IMR-90 (cell line): ENCODE data around the gene CFAP126. TPM values are rescaled to one million over a fixed set of nuclear protein-coding genes. Genes with fewer than 3 reads are reported as not detected.

Experiments used
- ATAC-seq: fragments of 200-7000 bp; cut with Tn5 transposase; 2 replicates; pipeline ENCODE4 v1.9.1; 2020; ENCODE audit warnings: low read depth, mild to moderate bottlenecking, moderate library complexity
- BruUV-seq: library from RNA; stranded (reverse); fragments of 400-500 nt; replicated peaks from 2 replicates; lab custom pipeline; 2021; lab: Mats Ljungman, UMichigan
- CTCF ChIA-PET: fragments of 300-600 bp; formaldehyde crosslinking; extraction: SDS; loops from one replicate; lab custom pipeline; 2021; ENCODE audit warnings: antibody characterized with exemption; lab: Yijun Ruan, JAX
- POLR2A ChIA-PET: fragments of 300-600 bp; sonication (Branson Sonifier 250); formaldehyde crosslinking; loops from one replicate; lab custom pipeline; 2022; ENCODE audit warnings: antibody characterized with exemption; ENCODE audit not compliant: unreplicated experiment; lab: Charles Lee
- DNase-seq: peaks from one replicate; pipeline ENCODE4 v3.0.0; 2013
- H2AFZ ChIP-seq: replicated peaks from 2 replicates; pipeline ENCODE3; 2013; ENCODE audit warnings: low read length, mild to moderate bottlenecking; ENCODE audit not compliant: poor library complexity
- H2AK5ac ChIP-seq: 2 replicates; pipeline ENCODE4 v1.6.1; 2013; ENCODE audit warnings: low read depth, low read length, inconsistent platforms
- H2AK9ac ChIP-seq: replicated peaks from 2 replicates; pipeline ENCODE3; 2013; ENCODE audit warnings: mild to moderate bottlenecking, low read depth, low read length, moderate library complexity; ENCODE audit not compliant: poor library complexity
- H2BK120ac ChIP-seq: 2 replicates; pipeline ENCODE4 v1.6.1; 2013; ENCODE audit warnings: low read depth, low read length, inconsistent platforms
- H2BK15ac ChIP-seq: 3 replicates; pipeline ENCODE4 v1.6.1; 2013; ENCODE audit warnings: low read depth, low read length, inconsistent platforms
- H2BK20ac ChIP-seq: 2 replicates; pipeline ENCODE4 v1.6.1; 2013; ENCODE audit warnings: low read depth, mild to moderate bottlenecking, inconsistent platforms, low read length, moderate library complexity
- H2BK5ac ChIP-seq: 2 replicates; pipeline ENCODE4 v1.6.1; 2013; ENCODE audit warnings: mild to moderate bottlenecking, low read depth, low read length, inconsistent platforms; ENCODE audit not compliant: poor library complexity, severe bottlenecking
- H3K14ac ChIP-seq: replicated peaks from 2 replicates; pipeline ENCODE4 v1.6.1; 2013; ENCODE audit warnings: low read depth, low read length, inconsistent platforms
- H3K18ac ChIP-seq: 2 replicates; pipeline ENCODE4 v1.6.1; 2013; ENCODE audit warnings: low read depth, low read length, control low read depth
- H3K23ac ChIP-seq: 2 replicates; pipeline ENCODE4 v1.6.1; 2013; ENCODE audit warnings: low read depth, low read length, inconsistent platforms
- H3K27ac ChIP-seq: 2 replicates; pipeline ENCODE4 v1.5.1; 2013; ENCODE audit warnings: mild to moderate bottlenecking, control low read depth, low read length; ENCODE audit not compliant: insufficient read depth
- H3K27me3 ChIP-seq: 2 replicates; pipeline ENCODE4 v1.6.1; 2013; ENCODE audit warnings: low read length; ENCODE audit not compliant: control insufficient read depth, insufficient read depth
- H3K36me3 ChIP-seq: 2 replicates; pipeline ENCODE4 v1.6.1; 2013; ENCODE audit warnings: low read length, mixed read lengths; ENCODE audit not compliant: control insufficient read depth, insufficient read depth
- H3K4ac ChIP-seq: 2 replicates; pipeline ENCODE4 v1.6.1; 2013; ENCODE audit warnings: low read depth, low read length, inconsistent platforms
- H3K4me1 ChIP-seq: 2 replicates; pipeline ENCODE4 v1.6.1; 2013; ENCODE audit warnings: low read length, mixed read lengths; ENCODE audit not compliant: control insufficient read depth, insufficient read depth
- H3K4me2 ChIP-seq: 2 replicates; pipeline ENCODE4 v1.6.1; 2013; ENCODE audit warnings: low read depth, mild to moderate bottlenecking, control low read depth, low read length, moderate library complexity
- H3K4me3 ChIP-seq: 2 replicates; pipeline ENCODE4 v1.5.1; 2013; ENCODE audit warnings: low read depth, mild to moderate bottlenecking, control low read depth, low read length, moderate library complexity; ENCODE audit not compliant: insufficient read depth
- H3K56ac ChIP-seq: 2 replicates; pipeline ENCODE4 v1.6.1; 2013; ENCODE audit warnings: low read length, inconsistent platforms; ENCODE audit not compliant: insufficient read depth; ENCODE audit errors: extremely low read depth
- H3K79me1 ChIP-seq, 2 experiments: 2 replicates each; pipeline ENCODE4 v1.6.1; 2013; ENCODE audit warnings: low read length in 2 of 2, inconsistent platforms in 1 of 2, low read depth in 1 of 2
- H3K9ac ChIP-seq: 2 replicates; pipeline ENCODE4 v1.6.1; 2013; ENCODE audit warnings: low read depth, low read length, control low read depth
- H3K9me1 ChIP-seq: 2 replicates; pipeline ENCODE4 v1.6.1; 2013; ENCODE audit warnings: low read length, inconsistent platforms; ENCODE audit not compliant: insufficient read depth
- H3K9me3 ChIP-seq: 2 replicates; pipeline ENCODE4 v1.6.1; 2013; ENCODE audit warnings: low read length; ENCODE audit not compliant: control insufficient read depth, insufficient read depth
- H4K20me1 ChIP-seq: 2 replicates; pipeline ENCODE4 v1.6.1; 2013; ENCODE audit warnings: low read length, inconsistent platforms; ENCODE audit not compliant: insufficient read depth
- H4K5ac ChIP-seq: 2 replicates; pipeline ENCODE4 v1.6.1; 2013; ENCODE audit warnings: mild to moderate bottlenecking, low read depth, low read length, control low read depth
- H4K8ac ChIP-seq, 2 experiments: 2 replicates each; pipeline ENCODE4 v1.6.1; 2013; ENCODE audit warnings: low read depth in 2 of 2, low read length in 2 of 2, control low read depth in 1 of 2, inconsistent platforms in 1 of 2
- H4K91ac ChIP-seq: 2 replicates; pipeline ENCODE4 v1.6.1; 2013; ENCODE audit warnings: low read depth, low read length, inconsistent platforms; ENCODE audit not compliant: insufficient read depth
- BHLHE40 ChIP-seq: fragments of 150-350 bp; IDR thresholded peaks from 2 replicates; pipeline ENCODE4 v1.6.1; 2016; ENCODE audit warnings: mild to moderate bottlenecking, low read depth, low read length
- CEBPB ChIP-seq: IDR thresholded peaks from 2 replicates; pipeline ENCODE4 v1.6.1; 2012; ENCODE audit warnings: low read depth, low read length, improper control_type of control experiment
- CHD1 ChIP-seq: IDR thresholded peaks from 2 replicates; pipeline ENCODE4 v1.6.1; 2012; ENCODE audit warnings: low read depth, low read length, improper control_type of control experiment
- FOS ChIP-seq: fragments of 150-350 bp; IDR thresholded peaks from 2 replicates; pipeline ENCODE4 v1.6.1; 2016; ENCODE audit warnings: low read depth, low read length
- MAZ ChIP-seq: IDR thresholded peaks from 2 replicates; pipeline ENCODE4 v1.6.1; 2012; ENCODE audit warnings: low read depth, mild to moderate bottlenecking, low read length, improper control_type of control experiment, moderate library complexity, borderline replicate concordance
- MXI1 ChIP-seq: IDR thresholded peaks from 2 replicates; pipeline ENCODE4 v1.6.1; 2012; ENCODE audit warnings: low read depth, mild to moderate bottlenecking, low read length, moderate library complexity, borderline replicate concordance
- RCOR1 ChIP-seq: IDR thresholded peaks from 2 replicates; pipeline ENCODE4 v1.6.1; 2012; ENCODE audit warnings: mild to moderate bottlenecking, low read length, improper control_type of control experiment; ENCODE audit not compliant: insufficient replicate concordance
- RFX5 ChIP-seq: IDR thresholded peaks from 2 replicates; pipeline ENCODE4 v1.8.0; 2012; ENCODE audit warnings: low read depth, mild to moderate bottlenecking, low read length, moderate library complexity
- SMC3 ChIP-seq: fragments of 150-350 bp; IDR thresholded peaks from 2 replicates; pipeline ENCODE4 v1.6.1; 2016; ENCODE audit warnings: low read depth, mild to moderate bottlenecking, antibody characterized with exemption, low read length, moderate library complexity
- WGBS, 2 experiments: methylation state at CpG; one replicate each; pipeline versions ENCODE4 v1.1.5 to v1.1.7; 2013; ENCODE audit warnings: missing lambda C conversion rate in 2 of 2; ENCODE audit not compliant: insufficient read length in 1 of 2; ENCODE audit errors: extremely low coverage in 2 of 2; 5-methylcytosine and 5-hydroxymethylcytosine counted together
- dilution Hi-C: fragments of 300-500 bp; cut with HindIII; formaldehyde crosslinking; loops from one replicate; pipeline ENCODE4 v1.14.3; 2018; ENCODE audit warnings: low sequenced_read_pairs; ENCODE audit not compliant: unreplicated experiment
- in situ Hi-C: fragments of 300-500 bp; cut with MboI; formaldehyde crosslinking; loops from 3 replicates; pipeline ENCODE4 v1.14.3; 2019; ENCODE audit warnings: low sequenced_read_pairs, inconsistent platforms, mixed read lengths
- intact Hi-C: fragments of 100-400 bp; cut with micrococcal nuclease; formaldehyde crosslinking; loops from 2 replicates; pipeline ENCODE4 v1.10.0; 2022
- polyA plus RNA-seq, 3 experiments: library from polyadenylated mRNA; depleted of rRNA; stranded (reverse); fragments of >200 nt; gene quantifications; 2 replicates each; pipeline ENCODE4 v1.2.3, GENCODE V29; 2012; ENCODE audit warnings: low replicate concordance in 1 of 3
- total RNA-seq: library from RNA; depleted of rRNA; stranded (reverse); fragments of >200 nt; gene quantifications from 2 replicates; pipeline ENCODE4 v1.2.3, GENCODE V29; 2012
- TF ChIP-seq, protein P1 (sequence below): fragments of 150-350 bp; IDR thresholded peaks from 2 replicates; pipeline ENCODE4 v1.6.1; 2017; ENCODE audit warnings: mild to moderate bottlenecking, antibody characterized with exemption, low read length, low read depth

Gene CFAP126
- total and polyA plus RNA-seq, 2 of the 4 experiments (the other 2 are of a cell fraction) = not detected

DNA sequence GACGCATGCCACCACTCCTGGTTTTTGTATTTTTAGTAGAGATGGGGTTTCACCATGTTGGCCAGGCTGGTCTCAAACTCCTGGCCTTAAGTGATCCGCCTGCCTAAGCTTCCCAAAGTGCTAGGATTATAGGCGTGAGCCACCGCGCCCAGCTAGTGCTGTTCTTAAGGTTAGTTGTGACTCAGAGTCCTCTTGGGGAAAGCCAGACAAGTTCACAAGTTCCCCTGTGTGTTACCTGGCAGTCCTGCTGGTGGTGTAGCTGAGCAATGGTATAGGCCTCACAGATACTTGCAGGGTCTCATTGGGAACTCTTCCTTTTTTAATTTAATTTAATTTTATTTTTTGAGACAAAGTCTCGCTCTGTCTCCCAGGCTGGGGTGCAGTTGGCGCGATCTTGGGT lies 10.6 kb downstream of the CFAP126 start:
- no peak overlapping the region for H4K8ac ChIP-seq
- no peak overlapping the region for H3K18ac ChIP-seq
- H3K9ac ChIP-seq = no peak overlapping the region
- H3K9me3 ChIP-seq = no peaks in the 10 kb centered on the region
- H3K4me2 ChIP-seq = no peak overlapping the region
- no peak overlapping the region for H2AK5ac ChIP-seq
- H3K4me3 ChIP-seq = no peak overlapping the region
- CTCF ChIA-PET = interaction anchor here (0.6 kb wide), 1 partner anchor 775 kb away, joined by 3 read pairs; no protein-coding TSS in a partner anchor
- H4K5ac ChIP-seq = no peak overlapping the region
- no peaks in the 10 kb centered on the region for H3K9me1 ChIP-seq
- no peak overlapping the region for H3K4ac ChIP-seq
- no peak overlapping the region for H2BK15ac ChIP-seq
- no peak overlapping the region for H3K56ac ChIP-seq
- no peak overlapping the region for H2BK20ac ChIP-seq
- ATAC-seq = no peak
- no peak overlapping the region for H4K91ac ChIP-seq
- no peak for DNase-seq
- no peak for TF ChIP-seq CEBPB
- TF ChIP-seq MAZ = no peak
- TF ChIP-seq FOS = no peak
- TF ChIP-seq SMC3 = no peak
- TF ChIP-seq, protein P1, sequence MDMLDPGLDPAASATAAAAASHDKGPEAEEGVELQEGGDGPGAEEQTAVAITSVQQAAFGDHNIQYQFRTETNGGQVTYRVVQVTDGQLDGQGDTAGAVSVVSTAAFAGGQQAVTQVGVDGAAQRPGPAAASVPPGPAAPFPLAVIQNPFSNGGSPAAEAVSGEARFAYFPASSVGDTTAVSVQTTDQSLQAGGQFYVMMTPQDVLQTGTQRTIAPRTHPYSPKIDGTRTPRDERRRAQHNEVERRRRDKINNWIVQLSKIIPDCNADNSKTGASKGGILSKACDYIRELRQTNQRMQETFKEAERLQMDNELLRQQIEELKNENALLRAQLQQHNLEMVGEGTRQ = no peak
- TF ChIP-seq CHD1 = no peak
- TF ChIP-seq RCOR1 = no peak
- no peak for TF ChIP-seq BHLHE40
- TF ChIP-seq RFX5 = no peak
- no peak for TF ChIP-seq MXI1
- H2BK5ac ChIP-seq = no peak overlapping the region
- H2AFZ ChIP-seq = no peak overlapping the region
- H2AK9ac ChIP-seq = no peak overlapping the region
- H3K23ac ChIP-seq = no peak overlapping the region
- H3K27me3 ChIP-seq = no peaks in the 10 kb centered on the region
- no peaks in the 10 kb centered on the region for H4K20me1 ChIP-seq
- no TSS peak for BruUV-seq
- in situ Hi-C loops (no loop called here), intact Hi-C loops (no loop called here), dilution Hi-C loops (no loop called here)
- peaks cover 7% of the 10 kb centered on the region; the same call in 1 of the 2 replicates for H3K36me3 ChIP-seq
- no peaks in the 10 kb centered on the region for H3K79me1 ChIP-seq
- H2BK120ac ChIP-seq = no peak overlapping the region
- H3K4me1 ChIP-seq = no peaks in the 10 kb centered on the region
- POLR2A ChIA-PET = no interaction called here
- WGBS, 2 experiments = 95% methylated on average over 4 of the region's 8 CpGs; no CpG with 5 or more reads in 1 of the 2 experiments
- H3K14ac ChIP-seq = no peak overlapping the region
- H3K27ac ChIP-seq = no peak overlapping the region
